H54 (cell line): ENCODE measurements around the gene UBE2L3.
"Not testable (repeated sequence)": the region's sequence is repeated elsewhere in the genome, so short reads cannot be mapped to it uniquely, and the experiment has no call there.

Experiments
- DNase-seq: peaks from one replicate; pipeline ENCODE4 v3.0.0; 2011; ENCODE audit warnings: low spot score, mixed read lengths; ENCODE audit not compliant: insufficient read length
- FAIRE-seq: peaks from 3 replicates; lab custom pipeline; 2011; peaks lifted over from hg19 to GRCh38; lab: Jason Lieb, UNC
- POLR2A ChIP-seq: IDR thresholded peaks from 2 replicates; pipeline ENCODE4 v1.6.1; 2011; ENCODE audit warnings: low read depth, mild to moderate bottlenecking, low read length

UBE2L3 gene

DNA sequence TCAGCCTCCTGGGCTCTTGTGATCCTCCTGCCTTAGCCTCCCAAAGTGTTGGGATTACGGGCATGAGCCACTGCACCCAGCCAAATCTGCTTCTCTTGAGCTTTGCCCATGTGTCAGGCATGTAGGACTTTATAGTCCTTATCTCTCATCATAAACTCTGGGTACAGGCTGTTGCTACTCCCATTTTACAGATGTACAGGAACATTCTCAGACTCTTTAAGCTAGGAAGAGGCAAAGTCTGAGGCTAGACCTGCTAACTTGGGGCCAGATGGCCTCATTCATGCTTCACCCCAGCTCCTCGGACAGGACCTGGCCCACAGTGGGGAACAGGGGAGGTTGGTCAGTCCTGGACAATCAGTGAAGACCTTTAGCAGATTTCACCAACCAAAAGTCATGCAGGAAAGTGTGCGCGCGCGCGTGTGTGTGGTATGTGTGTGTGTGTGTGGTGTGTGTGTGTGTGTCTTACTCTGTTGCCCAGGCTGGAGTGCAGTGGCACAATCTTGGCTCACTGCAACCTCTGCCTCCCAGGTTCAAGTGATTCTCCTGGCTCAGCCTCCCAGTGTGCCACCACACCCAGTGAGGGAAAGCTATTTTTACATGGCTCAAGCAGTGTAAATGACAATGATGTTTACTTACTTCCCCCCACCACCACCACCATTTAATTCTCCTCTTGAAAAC, 38.5 kb downstream of the UBE2L3 start:
- TF ChIP-seq POLR2A, result no peak
- DNase-seq (no peak), FAIRE-seq (no peak)

DNA sequence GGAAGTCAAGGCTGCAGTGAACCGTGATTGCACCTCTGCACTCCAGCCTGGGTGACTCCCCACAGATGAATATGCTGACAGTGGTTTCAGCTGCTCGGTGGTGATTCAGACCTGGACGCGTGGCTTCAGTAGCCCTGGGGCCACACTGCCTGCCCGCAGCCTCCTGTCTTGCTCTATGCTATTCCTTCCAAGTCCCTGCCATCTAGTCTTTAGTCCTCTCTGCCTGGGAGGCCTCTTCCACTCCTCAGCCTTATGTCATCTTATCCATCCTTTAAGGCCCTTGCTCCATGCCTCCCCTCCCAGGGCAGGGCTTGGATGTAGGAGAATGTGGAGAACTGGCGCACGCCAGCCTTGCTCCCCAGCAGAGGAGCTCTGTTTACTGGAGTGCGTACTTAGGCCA, 39.3 kb downstream of the UBE2L3 start:
- TF ChIP-seq POLR2A, result no peak
- FAIRE-seq (peak; percentile 68), DNase-seq (peak; percentile 50)

DNA sequence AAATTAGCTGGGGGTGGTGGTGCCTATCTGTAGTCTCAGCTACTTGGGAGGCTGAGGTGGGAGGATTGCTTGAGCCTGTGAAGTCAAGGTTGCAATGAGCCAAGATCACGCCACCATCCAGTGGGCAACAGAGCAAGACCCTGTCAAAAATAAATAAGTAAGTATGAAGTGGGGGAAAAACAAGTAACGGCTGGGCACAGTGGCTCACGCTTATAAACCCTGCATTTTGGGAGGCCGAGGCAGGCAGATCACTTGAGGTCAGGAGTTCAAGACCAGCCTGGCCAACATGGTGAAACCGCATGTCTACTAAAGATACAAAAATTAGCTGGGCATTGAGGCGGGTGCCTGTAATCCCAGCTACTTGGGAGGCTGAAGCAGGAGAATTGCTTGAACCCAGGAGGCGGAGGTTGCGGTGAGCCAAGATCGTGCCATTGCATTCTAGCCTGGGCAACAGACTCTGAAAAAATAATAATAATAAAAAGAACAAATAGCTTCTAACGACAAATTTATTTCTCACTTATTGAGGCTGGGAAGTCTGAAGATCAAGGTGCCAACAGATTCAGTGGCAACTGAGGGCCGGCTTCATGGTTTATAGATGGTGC, 42.1 kb downstream of the UBE2L3 start:
- not testable (repeated sequence) for FAIRE-seq, DNase-seq

DNA sequence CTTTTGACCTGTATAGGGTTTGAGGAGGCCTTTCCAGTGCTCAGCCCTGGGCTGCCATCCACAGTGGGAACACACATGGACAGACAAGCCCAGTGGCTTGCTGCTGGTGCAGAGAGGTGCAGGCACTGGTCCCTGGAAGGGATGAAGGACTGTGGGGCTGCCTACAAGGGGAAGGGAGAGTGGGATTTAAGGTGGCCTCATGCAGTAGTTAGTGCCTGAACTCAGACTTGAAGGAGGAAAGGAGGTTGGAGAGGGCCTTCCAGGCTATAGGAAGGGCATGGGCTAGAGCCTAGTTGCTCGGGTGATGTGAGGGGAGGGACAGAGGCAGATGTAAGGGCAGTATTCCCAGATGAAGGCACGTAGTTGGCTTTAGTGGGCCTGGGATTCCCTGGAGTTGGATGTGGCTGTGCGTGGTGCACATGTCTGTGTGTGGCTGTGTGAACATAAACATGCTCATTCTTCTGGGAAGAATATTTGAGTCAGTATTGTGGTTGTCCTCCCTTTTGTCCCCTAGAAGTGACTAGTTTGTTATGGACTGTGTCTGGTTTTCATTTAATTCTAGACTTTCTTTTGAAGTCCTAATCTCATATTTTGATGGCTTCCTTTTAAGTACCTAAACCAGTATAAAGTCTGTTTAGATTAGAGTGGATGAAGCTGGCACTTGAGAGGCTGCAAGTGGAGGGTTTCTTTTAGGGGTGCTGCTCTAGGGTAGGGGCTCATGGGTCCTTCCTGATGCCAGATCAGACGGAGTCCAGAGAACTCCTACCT, 43.9 kb downstream of the UBE2L3 start:
- FAIRE-seq (no peak), DNase-seq (no peak)
- TF ChIP-seq POLR2A, result no peak

DNA sequence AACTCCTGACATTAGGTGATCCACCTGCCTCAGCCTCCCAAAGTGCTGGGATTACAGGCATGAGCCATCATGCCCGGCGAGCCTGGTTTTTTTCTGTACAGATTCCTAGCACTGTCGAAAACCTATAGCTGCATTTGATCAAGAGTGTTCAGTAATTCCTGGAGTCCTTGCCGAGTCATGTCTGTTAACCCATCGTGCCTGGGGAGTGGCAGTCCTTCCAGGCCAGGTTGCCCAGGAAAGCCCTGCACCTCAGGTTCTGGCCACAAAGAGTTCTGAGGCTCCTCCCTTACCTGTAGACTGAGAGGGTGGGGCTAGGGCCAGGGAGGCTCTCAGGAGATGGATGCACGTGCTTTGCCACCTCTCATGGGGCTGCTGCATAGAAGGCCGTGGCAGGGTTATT, 45.3 kb downstream of the UBE2L3 start:
- DNase-seq (no peak), FAIRE-seq (no peak)

DNA sequence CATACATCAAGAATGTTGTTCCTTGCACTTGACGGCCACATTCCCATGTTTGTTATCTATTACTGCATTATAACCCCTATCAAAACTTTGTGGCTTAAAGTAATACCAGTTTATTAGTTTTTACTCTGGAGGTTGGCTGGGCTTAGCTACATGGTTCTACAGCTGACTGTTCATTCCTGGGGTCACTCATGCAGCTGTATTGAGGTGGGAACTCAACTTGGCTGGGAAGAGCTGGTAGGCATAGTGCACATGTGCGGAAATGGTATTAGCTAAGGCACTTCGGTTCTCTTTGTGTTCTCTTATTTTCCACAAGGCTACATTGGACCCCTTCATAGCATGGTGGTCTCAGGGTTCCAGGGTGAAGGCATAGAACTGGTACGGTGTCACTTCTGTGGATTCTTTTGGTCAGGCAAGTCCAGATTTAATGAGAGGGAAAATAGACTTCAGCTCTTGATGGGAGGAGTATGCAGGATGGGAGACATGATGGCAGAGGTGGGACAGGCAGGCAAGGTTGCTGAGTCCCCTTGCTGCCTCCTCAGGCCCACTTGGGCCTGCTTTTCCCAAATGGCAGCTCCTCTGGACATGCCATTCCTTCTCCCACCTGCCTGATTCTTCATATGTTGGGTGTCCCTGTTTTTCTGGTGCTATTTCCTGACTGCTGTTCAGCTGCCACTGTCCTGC, 46.2 kb downstream of the UBE2L3 start:
- TF ChIP-seq POLR2A, result no peak
- FAIRE-seq, result no peak
- no peak for DNase-seq

More for the DNA sequence above, 45.3 kb downstream of the UBE2L3 start:
- no peak for TF ChIP-seq POLR2A

DNA sequence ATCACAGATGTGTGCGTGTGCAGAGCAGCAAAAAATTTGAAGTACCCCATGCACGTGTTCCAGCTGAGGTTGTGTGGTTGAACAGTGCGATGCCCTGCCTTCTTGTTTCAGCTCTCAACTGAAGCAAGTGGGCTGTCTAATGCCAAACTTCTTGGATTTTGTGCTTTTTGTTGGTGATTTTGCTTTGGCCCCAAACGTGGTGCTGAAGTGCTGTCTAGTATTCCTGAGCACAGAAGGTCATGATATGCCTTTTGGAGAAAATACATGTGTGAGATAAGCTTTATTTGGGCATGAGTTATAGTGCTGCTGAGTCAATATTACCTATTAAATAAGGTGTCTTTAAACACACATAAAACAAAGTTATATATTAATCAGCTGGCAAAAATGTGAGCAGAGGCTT, 48.2 kb downstream of the UBE2L3 start:
- FAIRE-seq, result no peak
- TF ChIP-seq POLR2A, result no peak
- no peak for DNase-seq

DNA sequence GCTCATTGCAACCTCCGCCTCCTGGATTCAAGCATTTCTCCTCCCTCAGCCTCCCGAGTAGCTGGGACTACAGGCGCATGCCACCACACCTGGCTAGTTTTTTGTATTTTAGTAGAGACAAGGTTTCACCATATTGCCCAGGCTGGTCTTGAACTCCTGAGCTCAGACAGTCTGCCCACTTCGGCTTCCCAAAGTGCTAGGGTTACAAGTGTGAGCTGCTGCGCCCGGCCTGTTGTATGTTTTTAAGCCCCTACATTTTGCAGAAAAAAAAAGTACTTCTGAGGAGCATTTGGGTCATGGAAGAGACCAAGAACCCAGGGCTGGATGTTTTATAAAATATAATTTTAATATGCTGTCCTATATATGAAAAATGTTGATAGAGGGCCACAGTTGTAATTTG, 49.8 kb downstream of the UBE2L3 start:
- not testable (repeated sequence) for DNase-seq, FAIRE-seq

DNA sequence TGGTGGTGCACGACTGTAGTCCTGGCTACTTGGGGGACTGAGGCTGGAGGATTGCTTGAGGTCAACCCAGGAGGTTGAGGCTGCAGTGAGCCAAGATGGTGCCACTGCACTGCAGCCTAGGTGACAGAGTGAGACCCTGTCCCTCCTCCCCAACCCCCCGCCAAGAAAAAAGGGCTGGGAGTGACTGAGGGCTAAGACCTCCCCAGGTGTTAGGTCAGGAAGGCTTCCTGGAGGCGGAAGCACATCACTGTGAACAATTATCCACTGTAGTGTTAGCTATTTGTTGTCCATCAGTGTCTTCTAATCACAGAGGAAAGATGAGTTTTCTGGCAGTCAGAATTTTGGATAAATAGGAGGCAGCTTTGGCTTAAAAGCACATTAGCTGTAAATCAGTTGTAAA, 53.5 kb downstream of the UBE2L3 start:
- no peak for FAIRE-seq
- DNase-seq, result no peak
- no peak for TF ChIP-seq POLR2A

DNA sequence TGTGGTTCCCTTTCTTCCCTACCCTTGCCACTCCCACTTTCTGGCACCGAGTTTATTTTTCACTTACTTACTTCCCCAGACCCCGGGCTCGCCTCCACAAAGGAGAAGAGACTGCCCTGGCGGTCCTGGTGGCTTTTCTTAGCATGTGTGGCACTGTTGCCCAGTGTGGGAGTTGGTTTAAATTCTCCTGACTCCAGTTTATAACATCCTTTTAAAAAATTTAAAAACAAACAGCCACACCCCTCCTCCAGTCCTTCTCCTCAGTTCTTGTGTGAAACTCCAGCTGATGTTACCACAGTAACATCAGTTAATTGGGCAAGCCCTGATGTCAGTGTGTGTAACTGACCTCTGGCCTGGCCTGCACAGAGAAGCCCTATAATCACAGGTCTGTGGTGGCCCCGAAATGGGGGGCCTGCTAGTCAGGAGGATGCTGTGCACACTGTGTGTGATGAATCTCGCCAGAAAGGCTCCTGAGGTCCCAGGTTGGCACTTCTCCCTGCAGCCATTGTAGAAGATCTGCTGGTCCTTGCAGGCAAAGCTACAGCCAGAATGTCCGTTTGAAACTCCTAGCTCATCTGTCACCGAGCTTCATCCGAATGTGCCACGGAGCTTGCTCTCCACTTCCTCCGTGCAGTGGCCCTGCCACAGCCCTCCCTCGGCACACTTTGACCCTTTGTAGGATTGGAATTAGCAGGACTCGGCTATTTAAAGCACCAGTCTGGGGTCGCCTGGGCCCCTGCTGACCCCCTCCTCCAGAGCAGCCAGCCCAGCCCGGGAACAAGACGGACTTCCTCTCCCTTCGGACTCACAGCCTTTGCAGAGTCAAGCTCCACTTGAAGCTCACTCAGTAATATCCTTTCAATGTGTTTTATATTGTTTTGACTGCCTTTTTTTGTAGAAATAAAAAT, 54.8 kb downstream of the UBE2L3 start:
- FAIRE-seq (no peak), DNase-seq (no peak)
- TF ChIP-seq POLR2A, result no peak

DNA sequence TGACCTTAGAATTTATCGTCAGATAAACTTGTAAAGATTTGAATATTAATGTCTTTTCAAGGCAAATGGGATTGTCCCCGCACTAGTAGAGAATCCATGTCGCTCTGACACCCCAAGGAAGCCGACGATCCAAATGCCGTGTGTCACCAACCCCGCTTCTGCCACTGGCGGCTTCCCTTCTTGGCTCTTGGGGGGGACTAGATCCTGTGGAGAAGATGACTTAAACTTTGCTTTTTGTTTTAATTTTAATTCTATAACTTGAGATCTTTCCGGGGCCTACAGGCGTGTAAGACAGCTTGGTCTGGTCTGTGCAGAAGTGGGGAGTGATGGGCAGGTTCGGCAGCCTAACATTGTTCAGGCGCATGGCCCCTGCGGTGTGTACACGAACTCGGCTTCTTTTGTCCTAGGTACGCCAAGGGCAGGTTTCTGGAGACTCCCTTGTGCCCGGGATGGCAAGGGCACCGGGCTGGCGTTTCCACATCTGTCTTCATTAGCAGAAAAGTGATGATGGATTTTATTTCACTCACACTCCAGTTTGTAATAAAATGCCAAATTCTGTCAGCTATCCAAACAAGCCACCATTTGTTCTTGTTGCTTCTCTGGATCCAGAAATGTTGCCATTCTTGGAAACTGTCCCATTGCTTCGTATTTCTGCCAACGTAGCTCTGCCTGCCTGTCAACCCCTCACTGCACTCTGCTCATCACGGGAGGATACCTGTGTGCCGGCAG, 55.6 kb downstream of the UBE2L3 start:
- TF ChIP-seq POLR2A, result no peak
- FAIRE-seq, result no peak
- no peak for DNase-seq

DNA sequence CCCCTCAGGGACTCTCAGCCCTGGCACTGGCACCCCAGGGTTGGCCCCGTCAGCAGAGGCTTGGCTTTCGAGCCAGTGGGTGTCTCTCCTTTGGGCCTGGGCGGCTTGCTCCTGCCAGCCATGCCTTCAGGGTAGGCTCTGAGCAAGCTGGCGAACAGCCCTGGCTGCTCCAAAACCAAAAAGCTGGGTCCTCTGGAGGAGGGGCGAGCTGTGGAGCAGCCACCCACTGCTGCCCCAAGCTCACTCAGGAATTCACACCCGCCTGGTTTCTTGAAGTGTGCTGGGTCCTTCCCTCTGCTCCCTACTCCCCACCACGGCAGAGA, 56.1 kb downstream of the UBE2L3 start:
- no peak for TF ChIP-seq POLR2A
- no peak for FAIRE-seq
- no peak for DNase-seq
